NCI-H1417 (cell line): Measurements from ENCODE around the gene FOXI1.
A peak's percentile ranks its signal among the peaks of the same experiment; 100 is the strongest.
"Not testable (repeated sequence)": the region's sequence is repeated elsewhere in the genome, so short reads cannot be mapped to it uniquely, and the experiment has no call there.

Source experiments
- DNase-seq, 3 experiments: peaks; one replicate each; lab custom pipeline; 2025; lab: John Stamatoyannopoulos, UW

Gene FOXI1

GRCh38 chr5:170092455-170093101, 13.1 kb upstream of the FOXI1 start:
- no peak for DNase-seq

- DNase-seq, result not testable (repeated sequence)
Measured at GRCh38 chr5:170094329-170094728, 11.4 kb upstream of the FOXI1 start.

GRCh38 chr5:170095646-170096045, 10.1 kb upstream of the FOXI1 start:
- no peak for DNase-seq

- no peak for DNase-seq
Measured at GRCh38 chr5:170097934-170098333, 7.8 kb upstream of the FOXI1 start.

- peak; percentile 15 to 59 (median 52) for DNase-seq
Measured at GRCh38 chr5:170100066-170100943, 5.4 kb upstream of the FOXI1 start.

GRCh38 chr5:170103447-170103846, 2.2 kb upstream of the FOXI1 start:
- no peak for DNase-seq

GRCh38 chr5:170104299-170104698, 1.4 kb upstream of the FOXI1 start:
- DNase-seq, result no peak

GRCh38 chr5:170104710-170105109, 987 bp upstream of the FOXI1 start:
- no peak for DNase-seq

GRCh38 chr5:170107674-170108073, 2.0 kb downstream of the FOXI1 start:
- no peak for DNase-seq

GRCh38 chr5:170108266-170108785, 2.6 kb downstream of the FOXI1 start:
- no peak for DNase-seq

- no peak for DNase-seq
Measured at GRCh38 chr5:170109059-170110031, 3.6 kb downstream of the FOXI1 start.

- no peak for DNase-seq
Measured at GRCh38 chr5:170110403-170111087, 4.8 kb downstream of the FOXI1 start.

GRCh38 chr5:170111088-170111785, 5.5 kb downstream of the FOXI1 start:
- DNase-seq, result no peak

- DNase-seq, result no peak
Measured at GRCh38 chr5:170112876-170113521, 7.3 kb downstream of the FOXI1 start.

- DNase-seq, result no peak
Measured at GRCh38 chr5:170113522-170113900, 7.8 kb downstream of the FOXI1 start.

- DNase-seq, result no peak
Measured at GRCh38 chr5:170114271-170114670, 8.6 kb downstream of the FOXI1 start.

GRCh38 chr5:170115925-170116324, 10.2 kb downstream of the FOXI1 start:
- DNase-seq, result no peak

GRCh38 chr5:170117736-170118135, 12.0 kb downstream of the FOXI1 start:
- no peak for DNase-seq

GRCh38 chr5:170120576-170120975, 14.9 kb downstream of the FOXI1 start:
- no peak for DNase-seq

- no peak for DNase-seq
Measured at GRCh38 chr5:170121321-170121720, 15.6 kb downstream of the FOXI1 start.
